T-helper 17 cell (primary cell): Measurements from ENCODE around the gene DNMT3A. TPM values are rescaled to one million over a fixed set of nuclear protein-coding genes. Genes with fewer than 3 reads are reported as not detected.

Experiments
- ATAC-seq: fragments of 150-1000 bp; cut with Tn5 transposase; 2 replicates; pipeline ENCODE4 v1.10.0; 2021; ENCODE audit warnings: mild to moderate bottlenecking, moderate library complexity
- DNase-seq, 3 donors: peaks; one replicate each; pipeline versions ENCODE4 v3.0.0 to v3.0.0-alpha.2; 2020 to 2021
- H3K9me3 ChIP-seq: one replicate; pipeline ENCODE4 v1.7.0; 2013; ENCODE audit warnings: low read length, mild to moderate bottlenecking; ENCODE audit not compliant: control insufficient read depth, poor library complexity, severe bottlenecking
- H3K27ac Mint-ChIP-seq: one replicate; pipeline ENCODE4 v1.8.0; 2022; ENCODE audit warnings: mild to moderate bottlenecking, moderate library complexity, mixed read lengths
- H3K27me3 Mint-ChIP-seq: one replicate; pipeline ENCODE4 v1.8.0; 2022; ENCODE audit warnings: mixed read lengths
- H3K36me3 Mint-ChIP-seq: one replicate; pipeline ENCODE4 v1.8.0; 2022; ENCODE audit warnings: low read depth, mixed read lengths
- H3K4me1 Mint-ChIP-seq: one replicate; pipeline ENCODE4 v1.8.0; 2022; ENCODE audit warnings: mild to moderate bottlenecking, mixed read lengths
- H3K4me3 Mint-ChIP-seq: one replicate; pipeline ENCODE4 v1.8.0; 2022; ENCODE audit warnings: mild to moderate bottlenecking, moderate library complexity, mixed read lengths
- total RNA-seq, 4 donors: library from RNA in 2 of 4; stranded (reverse) in 2 of 4; gene quantifications; one replicate each; pipeline ENCODE4 v1.2.3 and lab custom pipeline; 2022 to 2026

DNMT3A gene
- total RNA-seq, 2 donors from 2014 or later: 62.8 to 67.6 TPM

- DNase-seq: no peak
- Mint-ChIP-seq H3K36me3 (no peaks in the 10 kb centered on the region), H3K27me3 (no peaks in the 10 kb centered on the region), H3K4me1 (peaks cover 5% of the 10 kb centered on the region), H3K27ac (no peak overlapping the region), H3K4me3 (no peak overlapping the region)
- ATAC-seq: no peak
- no peaks in the 10 kb centered on the region for H3K9me3 ChIP-seq
Observed at GRCh38 chr2:25368660-25369059, 26.9 kb upstream of the DNMT3A start.

- H3K4me1 Mint-ChIP-seq: peaks cover 12% of the 10 kb centered on the region
- ATAC-seq: no peak
Observed at GRCh38 chr2:25367296-25367695, 25.6 kb upstream of the DNMT3A start.

DNA sequence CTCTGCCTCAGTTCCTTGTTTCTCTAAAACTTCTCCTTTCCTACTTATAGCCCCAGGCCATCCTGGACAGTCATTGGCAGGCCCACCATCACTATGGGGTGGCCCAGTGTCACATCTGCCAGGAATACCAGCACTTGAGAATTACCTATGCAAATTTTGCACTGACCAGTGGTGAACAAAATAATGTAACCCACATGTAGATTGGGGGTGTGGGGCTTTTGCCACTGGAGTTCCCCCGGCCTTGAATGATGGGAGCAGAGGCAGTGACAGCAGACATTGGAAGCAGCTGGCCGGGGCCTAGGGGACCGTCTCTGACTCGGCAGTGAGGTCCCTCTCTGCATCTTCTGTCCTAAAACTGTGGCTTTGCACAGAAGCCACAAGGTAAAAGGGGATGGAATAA is 24.9 kb upstream of the DNMT3A start:
- Mint-ChIP-seq H3K27me3 (no peaks in the 10 kb centered on the region), H3K36me3 (peaks cover 2% of the 10 kb centered on the region), H3K4me1 (peaks cover 18% of the 10 kb centered on the region), H3K27ac (no peak overlapping the region), H3K4me3 (no peak overlapping the region)
- DNase-seq (no peak), ATAC-seq (no peak)
- no peaks in the 10 kb centered on the region for H3K9me3 ChIP-seq

More at GRCh38 chr2:25367296-25367695, 25.6 kb upstream of the DNMT3A start:
- H3K9me3 ChIP-seq: no peaks in the 10 kb centered on the region
- no peak overlapping the region for H3K4me3 Mint-ChIP-seq
- H3K36me3 Mint-ChIP-seq: peaks cover 2% of the 10 kb centered on the region
- no peak overlapping the region for H3K27ac Mint-ChIP-seq
- no peaks in the 10 kb centered on the region for H3K27me3 Mint-ChIP-seq
- no peak for DNase-seq

- Mint-ChIP-seq H3K4me1 (peaks cover 19% of the 10 kb centered on the region), H3K4me3 (no peak overlapping the region), H3K27ac (peak overlapping the region; percentile 37), H3K27me3 (no peaks in the 10 kb centered on the region), H3K36me3 (peaks cover 2% of the 10 kb centered on the region)
- no peak for ATAC-seq
- DNase-seq: no peak
- H3K9me3 ChIP-seq: no peaks in the 10 kb centered on the region
Observed at GRCh38 chr2:25365241-25365640, 23.5 kb upstream of the DNMT3A start.

DNA sequence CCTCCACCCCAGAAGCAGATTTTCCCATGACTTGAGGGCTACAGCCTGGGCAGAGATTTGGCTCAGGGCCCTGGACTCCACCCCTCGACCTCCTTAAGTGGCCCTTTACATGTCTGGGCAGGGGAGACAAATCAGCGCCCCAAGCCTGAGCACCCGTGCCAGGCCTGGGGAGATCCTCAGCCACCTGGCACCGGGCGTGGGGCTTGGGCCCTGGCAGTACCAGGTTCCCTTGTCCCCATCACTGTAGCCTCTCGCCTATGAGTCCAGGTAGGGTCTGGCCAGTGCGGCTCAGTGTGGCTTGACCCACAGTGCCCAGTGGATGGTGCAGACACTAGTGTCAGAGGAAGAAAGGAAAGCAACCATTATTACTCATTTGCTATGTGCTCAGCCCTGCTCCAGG is 22.0 kb upstream of the DNMT3A start:
- no peaks in the 10 kb centered on the region for H3K27me3 Mint-ChIP-seq
- H3K36me3 Mint-ChIP-seq: peaks cover 2% of the 10 kb centered on the region
- peak overlapping the region; percentile 63 for H3K4me3 Mint-ChIP-seq
- peaks cover 19% of the 10 kb centered on the region for H3K4me1 Mint-ChIP-seq
- no peak for DNase-seq
- H3K9me3 ChIP-seq: no peaks in the 10 kb centered on the region
- ATAC-seq: no peak
- H3K27ac Mint-ChIP-seq: peak overlapping the region; percentile 81

DNA sequence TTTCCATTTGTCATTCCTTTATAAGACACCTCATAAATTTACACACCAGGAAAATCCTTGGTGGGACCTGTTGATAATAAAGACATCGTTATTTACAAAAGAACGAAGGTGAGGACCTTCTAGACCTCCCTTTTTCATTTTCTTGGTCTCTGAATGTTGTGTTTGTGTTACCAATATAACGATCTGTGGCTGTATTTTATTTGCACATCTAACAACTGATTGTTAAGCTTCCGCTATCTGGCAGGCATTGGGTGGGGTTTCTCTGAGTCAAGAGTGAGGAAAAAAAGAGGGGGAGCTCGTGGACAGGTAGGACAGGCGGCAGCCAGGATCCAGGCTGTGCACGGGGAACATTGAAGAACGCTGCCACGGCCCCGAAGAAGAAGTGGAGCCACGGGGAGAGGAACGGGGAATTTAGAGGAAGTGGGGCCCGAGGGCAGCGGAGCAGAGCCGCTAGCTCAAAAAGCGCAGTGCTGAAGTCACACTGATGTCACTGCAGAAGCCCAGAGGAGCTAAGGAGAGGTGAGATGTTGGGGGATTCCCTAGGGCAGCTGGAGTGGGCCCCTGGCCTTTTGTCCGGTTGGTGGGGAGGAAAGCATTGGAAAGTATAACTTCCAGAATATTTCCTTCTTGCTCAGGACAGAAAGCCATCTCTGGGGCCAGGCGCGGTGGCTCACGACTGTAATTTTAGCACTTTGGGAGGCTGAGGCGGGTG is 20.9 kb upstream of the DNMT3A start:
- peaks cover 2% of the 10 kb centered on the region for H3K36me3 Mint-ChIP-seq
- no peaks in the 10 kb centered on the region for H3K27me3 Mint-ChIP-seq
- H3K4me1 Mint-ChIP-seq: peaks cover 19% of the 10 kb centered on the region
- H3K27ac Mint-ChIP-seq: peak overlapping the region; percentile 99
- H3K4me3 Mint-ChIP-seq: peak overlapping the region; percentile 99
- ATAC-seq: peak; percentile 77
- DNase-seq: peak; percentile 41 to 51 (median 44)
- no peaks in the 10 kb centered on the region for H3K9me3 ChIP-seq

DNA sequence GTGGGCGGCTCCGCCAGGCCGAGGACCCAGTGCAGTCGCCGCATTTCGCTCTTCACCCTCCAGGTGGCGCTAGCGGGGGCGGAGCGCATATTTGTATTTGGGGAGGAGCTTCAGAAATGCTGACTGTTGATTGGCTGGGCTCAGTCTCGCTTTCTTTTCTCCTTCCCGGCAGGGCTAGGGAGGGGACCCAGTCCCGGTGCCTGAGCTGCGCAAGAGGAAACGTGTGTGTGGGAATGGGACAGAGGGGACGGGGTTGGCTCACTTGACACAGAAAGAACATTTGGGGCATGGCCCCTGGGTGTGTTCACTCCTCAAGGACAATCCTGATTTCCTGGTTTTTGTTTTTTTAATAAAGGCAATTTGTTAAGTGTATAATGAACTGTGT is 20.3 kb upstream of the DNMT3A start:
- DNase-seq (peak; percentile 84 to 97 (median 87)), ATAC-seq (peak; percentile 94)
- Mint-ChIP-seq H3K27me3 (no peaks in the 10 kb centered on the region), H3K27ac (peak overlapping the region; percentile 99), H3K4me3 (peak overlapping the region; percentile 99), H3K4me1 (peaks cover 19% of the 10 kb centered on the region), H3K36me3 (peaks cover 2% of the 10 kb centered on the region)
- no peaks in the 10 kb centered on the region for H3K9me3 ChIP-seq

- H3K9me3 ChIP-seq: no peaks in the 10 kb centered on the region
- Mint-ChIP-seq H3K27me3 (no peaks in the 10 kb centered on the region), H3K27ac (peak overlapping the region; percentile 99), H3K4me3 (peak overlapping the region; percentile 99), H3K4me1 (peaks cover 19% of the 10 kb centered on the region), H3K36me3 (peaks cover 2% of the 10 kb centered on the region)
- DNase-seq: no peak
- ATAC-seq: no peak
Observed at GRCh38 chr2:25361261-25362048, 19.7 kb upstream of the DNMT3A start.

GRCh38 chr2:25358836-25359235 is 17.1 kb upstream of the DNMT3A start:
- Mint-ChIP-seq H3K27ac (no peak overlapping the region), H3K4me1 (peaks cover 16% of the 10 kb centered on the region), H3K36me3 (peaks cover 6% of the 10 kb centered on the region), H3K27me3 (peaks cover 13% of the 10 kb centered on the region), H3K4me3 (no peak overlapping the region)
- DNase-seq (no peak), ATAC-seq (no peak)
- H3K9me3 ChIP-seq: no peaks in the 10 kb centered on the region

DNA sequence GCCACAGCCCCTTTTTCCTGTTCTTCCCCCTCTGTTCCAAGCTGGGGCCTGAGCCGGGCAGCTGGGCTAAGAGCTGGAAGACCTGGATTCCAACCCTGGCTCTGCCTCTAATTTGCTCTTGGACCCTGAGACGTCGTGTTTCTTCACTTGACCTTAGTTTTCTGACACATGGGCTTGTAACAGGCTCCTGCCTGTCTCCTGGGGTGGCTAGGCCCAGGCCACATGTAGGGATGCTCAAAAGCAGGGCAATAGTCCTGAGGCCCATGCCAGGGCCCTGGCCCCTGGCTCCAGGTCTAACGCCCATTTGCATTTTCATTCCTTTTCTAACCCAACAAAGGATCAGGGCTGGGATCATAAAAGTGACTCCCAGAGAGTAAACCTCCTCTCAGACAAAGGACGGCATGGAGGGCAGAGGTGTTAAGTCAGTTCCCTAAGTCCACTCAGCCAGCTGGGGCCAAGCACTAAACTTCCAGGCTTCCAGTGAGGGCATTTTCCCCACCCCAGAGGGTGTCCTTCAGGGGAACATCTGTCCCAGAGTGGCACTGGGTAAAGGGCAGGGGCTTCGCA is 16.6 kb upstream of the DNMT3A start:
- H3K27me3 Mint-ChIP-seq: peaks cover 15% of the 10 kb centered on the region
- DNase-seq: no peak

DNA sequence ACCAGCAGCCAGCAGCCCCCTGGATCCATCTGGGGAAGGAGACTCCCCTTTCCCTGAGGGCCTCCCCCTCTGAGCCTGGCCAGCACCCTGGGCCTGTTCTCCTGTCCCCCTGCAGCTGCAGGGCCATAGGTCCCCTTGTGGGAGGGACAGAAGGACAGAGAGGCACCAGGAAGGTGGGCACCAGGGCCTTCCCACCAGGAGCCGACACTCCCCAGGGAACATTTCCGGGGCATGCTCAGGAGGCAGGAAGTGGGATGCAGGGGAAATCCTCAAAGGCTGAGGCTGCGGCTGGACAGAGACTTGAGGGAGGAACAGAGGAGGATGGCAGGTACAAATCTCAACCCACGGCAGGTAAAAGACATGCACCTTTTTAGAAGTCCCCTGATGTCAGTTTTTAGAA is 14.4 kb upstream of the DNMT3A start:
- Mint-ChIP-seq H3K27me3 (peaks cover 26% of the 10 kb centered on the region), H3K27ac (no peak overlapping the region), H3K4me1 (peaks cover 2% of the 10 kb centered on the region), H3K4me3 (no peak overlapping the region), H3K36me3 (peaks cover 4% of the 10 kb centered on the region)
- H3K9me3 ChIP-seq: no peaks in the 10 kb centered on the region
- ATAC-seq (no peak), DNase-seq (no peak)

More for the DNA sequence above, 16.6 kb upstream of the DNMT3A start:
- no peak overlapping the region for H3K4me3 Mint-ChIP-seq
- H3K36me3 Mint-ChIP-seq: peaks cover 6% of the 10 kb centered on the region
- no peak for ATAC-seq
- peaks cover 16% of the 10 kb centered on the region for H3K4me1 Mint-ChIP-seq
- no peaks in the 10 kb centered on the region for H3K9me3 ChIP-seq
- H3K27ac Mint-ChIP-seq: no peak overlapping the region

DNA sequence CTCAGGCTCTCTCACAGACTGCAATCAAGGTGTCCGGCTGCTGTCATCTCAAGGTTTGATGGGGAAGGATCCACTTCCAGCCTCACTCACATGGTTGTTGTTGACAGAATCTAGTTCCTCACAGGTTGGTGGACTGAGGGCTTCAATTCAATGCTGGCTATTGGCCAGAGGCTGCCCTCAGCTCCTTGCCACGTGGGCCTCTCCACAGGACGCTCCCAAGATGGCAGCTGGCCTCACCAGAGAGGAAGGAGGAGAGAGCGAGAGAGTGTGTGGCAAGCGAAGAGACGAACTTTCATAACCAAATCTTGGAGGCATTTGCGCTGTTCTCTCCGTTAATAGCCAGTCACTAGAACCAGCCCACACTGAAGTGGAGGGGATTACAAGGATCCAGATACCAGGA is 13.5 kb upstream of the DNMT3A start:
- no peak for ATAC-seq
- no peaks in the 10 kb centered on the region for H3K9me3 ChIP-seq
- no peak overlapping the region for H3K4me3 Mint-ChIP-seq
- H3K36me3 Mint-ChIP-seq: peaks cover 4% of the 10 kb centered on the region
- no peak for DNase-seq
- peaks cover 2% of the 10 kb centered on the region for H3K4me1 Mint-ChIP-seq
- H3K27me3 Mint-ChIP-seq: peaks cover 28% of the 10 kb centered on the region
- no peak overlapping the region for H3K27ac Mint-ChIP-seq

DNA sequence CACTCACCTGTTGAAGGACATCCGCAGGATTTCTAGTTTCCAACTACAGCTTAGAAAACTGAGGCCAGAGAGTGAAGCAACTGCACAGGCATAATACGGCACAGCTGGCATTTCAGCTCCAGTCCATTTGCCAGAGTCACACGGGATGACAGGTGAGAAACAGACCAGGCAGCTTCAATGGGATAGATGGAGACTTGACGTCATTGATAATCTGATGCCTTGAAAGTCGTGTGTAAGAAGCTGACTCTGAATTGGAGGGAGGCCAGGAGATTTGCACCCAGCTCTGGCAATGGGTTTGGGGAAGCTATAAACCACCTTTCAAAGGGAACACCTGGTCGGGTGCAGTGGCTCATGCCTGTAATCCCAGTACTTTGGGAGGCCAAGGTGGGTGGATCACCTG is 12.4 kb upstream of the DNMT3A start:
- ATAC-seq: no peak
- Mint-ChIP-seq H3K4me1 (peaks cover 2% of the 10 kb centered on the region), H3K27ac (no peak overlapping the region), H3K4me3 (no peak overlapping the region), H3K27me3 (peaks cover 28% of the 10 kb centered on the region), H3K36me3 (peaks cover 4% of the 10 kb centered on the region)
- DNase-seq: no peak
- H3K9me3 ChIP-seq: no peaks in the 10 kb centered on the region
